Measurements from ENCODE around the gene SLC7A11.

SLC7A11 gene

GRCh38 chr4:138204507-138204906, 37.6 kb downstream of the SLC7A11 start:
- DNase-seq: no peak

- no peak for DNase-seq
Observed at GRCh38 chr4:138202686-138203085, 39.5 kb downstream of the SLC7A11 start.

- DNase-seq: no peak
Observed at GRCh38 chr4:138200236-138200590, 41.9 kb downstream of the SLC7A11 start.

GRCh38 chr4:138199568-138200235, 42.4 kb downstream of the SLC7A11 start:
- no peak for DNase-seq

GRCh38 chr4:138196153-138196552, 46.0 kb downstream of the SLC7A11 start:
- no peak for DNase-seq

GRCh38 chr4:138193963-138194362, 48.2 kb downstream of the SLC7A11 start:
- no peak for DNase-seq

- DNase-seq: peak; percentile 50
Observed at GRCh38 chr4:138192113-138192512, 50.0 kb downstream of the SLC7A11 start.

GRCh38 chr4:138190452-138190858, 51.7 kb downstream of the SLC7A11 start:
- DNase-seq: no peak

- DNase-seq: no peak
Observed at GRCh38 chr4:138189206-138189605, 52.9 kb downstream of the SLC7A11 start.

GRCh38 chr4:138188406-138189084, 53.6 kb downstream of the SLC7A11 start:
- no peak for DNase-seq

- no peak for DNase-seq
Observed at GRCh38 chr4:138185859-138186645, 56.1 kb downstream of the SLC7A11 start.

- DNase-seq: no peak
Observed at GRCh38 chr4:138184886-138185285, 57.3 kb downstream of the SLC7A11 start.

- DNase-seq: peak; percentile 14
Observed at GRCh38 chr4:138182838-138183426, 59.2 kb downstream of the SLC7A11 start.

GRCh38 chr4:138181287-138181686, 60.9 kb downstream of the SLC7A11 start:
- DNase-seq: no peak

- DNase-seq: peak; percentile 35
Observed at GRCh38 chr4:138178566-138178965, 63.6 kb downstream of the SLC7A11 start.

- no peak for DNase-seq
Observed at GRCh38 chr4:138177278-138177968, 64.7 kb downstream of the SLC7A11 start.

GRCh38 chr4:138174981-138175794, 67.0 kb downstream of the SLC7A11 start:
- no peak for DNase-seq

- no peak for DNase-seq
Observed at GRCh38 chr4:138164208-138164607, 77.9 kb downstream of the SLC7A11 start.

- no peak for DNase-seq
Observed at GRCh38 chr4:138163171-138163570, 79.0 kb downstream of the SLC7A11 start.

- no peak for DNase-seq
Observed at GRCh38 chr4:138162259-138162658, 79.9 kb downstream of the SLC7A11 start.

- no peak for DNase-seq
Observed at GRCh38 chr4:138161351-138161750, 80.8 kb downstream of the SLC7A11 start.

GRCh38 chr4:138158746-138159297, 83.3 kb downstream of the SLC7A11 start:
- DNase-seq: no peak

Data from activated CD4-positive, alpha-beta T cell treated with anti-CD3 and anti-CD28 coated beads, Interleukin-2, amount 50 U/mL, for 16 hours (primary cell).